NCI-H524 treated with DMSO at 0.1 percent for 48 hours (cell line): ENCODE measurements around the gene CAST.
A peak's percentile ranks its signal among the peaks of the same experiment; 100 is the strongest.

ENCODE experiments used
- DNase-seq: peaks from one replicate; lab custom pipeline; 2025; lab: John Stamatoyannopoulos, UW

The CAST gene

GRCh38 chr5:96642281-96642640 lies 19.9 kb upstream of the CAST start:
- DNase-seq = no peak

DNA sequence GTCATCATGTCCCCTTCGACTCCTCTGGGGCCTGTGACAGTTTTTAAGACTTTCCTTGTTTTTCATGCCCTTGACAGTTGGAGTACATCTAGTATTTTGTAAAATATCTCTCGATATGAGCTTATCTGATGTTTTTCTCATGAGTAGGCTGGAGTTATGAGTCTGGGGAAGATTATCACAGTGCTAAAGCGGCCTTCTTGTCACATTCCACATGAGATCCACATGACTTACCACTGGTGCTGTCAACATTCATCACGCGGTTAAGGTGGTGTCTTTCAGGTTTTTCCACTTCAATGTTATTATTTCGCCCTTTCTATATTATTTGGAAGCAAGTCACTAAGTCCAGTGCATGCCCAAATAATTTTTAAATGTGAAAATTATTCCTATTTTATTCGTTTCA lies 17.1 kb upstream of the CAST start:
- DNase-seq = no peak

GRCh38 chr5:96648023-96648422 lies 14.2 kb upstream of the CAST start:
- no peak for DNase-seq

GRCh38 chr5:96648593-96648992 lies 13.6 kb upstream of the CAST start:
- no peak for DNase-seq

DNA sequence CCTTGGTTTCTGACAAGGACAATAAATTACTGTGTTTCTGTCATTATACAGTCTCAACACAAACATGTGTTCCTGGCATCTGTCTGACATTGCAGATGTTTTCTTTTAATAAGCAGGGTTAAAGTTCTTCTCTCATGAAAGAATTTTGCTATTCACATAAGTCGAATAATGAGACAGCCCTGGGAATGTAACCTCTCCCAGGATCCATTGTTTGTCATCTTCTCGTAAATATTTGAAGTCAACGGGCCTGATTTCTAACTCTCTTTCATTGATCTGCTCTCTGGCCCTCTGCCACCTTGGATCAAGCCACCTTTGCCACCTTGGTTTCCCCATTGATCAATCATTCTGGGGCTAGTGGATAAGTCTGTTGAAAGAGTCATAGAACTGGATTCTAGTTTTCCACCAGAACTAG lies 12.9 kb upstream of the CAST start:
- no peak for DNase-seq

GRCh38 chr5:96649681-96650540 lies 12.3 kb upstream of the CAST start:
- no peak for DNase-seq

DNA sequence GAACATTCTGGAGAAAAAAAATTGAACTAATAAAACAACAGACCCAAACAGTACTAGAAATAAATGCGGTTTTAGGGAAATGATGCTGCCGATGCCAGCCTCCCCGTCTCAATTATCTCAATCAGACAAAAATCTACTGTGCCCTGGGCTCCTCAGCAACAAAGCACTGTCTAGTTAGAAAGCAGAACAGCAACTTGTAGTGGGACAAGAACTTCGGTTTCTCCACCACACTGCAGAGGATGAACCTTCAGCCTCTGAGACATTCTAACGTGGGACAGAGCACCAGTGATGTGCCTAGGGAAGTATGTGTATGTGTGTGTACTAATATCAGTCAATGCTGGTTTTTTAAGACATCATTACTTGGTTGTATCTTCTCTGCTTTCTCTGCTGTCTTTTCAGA lies 11.1 kb upstream of the CAST start:
- DNase-seq = no peak

- DNase-seq = peak; percentile 65
Observed at GRCh38 chr5:96651948-96652753, 10.0 kb upstream of the CAST start.

DNA sequence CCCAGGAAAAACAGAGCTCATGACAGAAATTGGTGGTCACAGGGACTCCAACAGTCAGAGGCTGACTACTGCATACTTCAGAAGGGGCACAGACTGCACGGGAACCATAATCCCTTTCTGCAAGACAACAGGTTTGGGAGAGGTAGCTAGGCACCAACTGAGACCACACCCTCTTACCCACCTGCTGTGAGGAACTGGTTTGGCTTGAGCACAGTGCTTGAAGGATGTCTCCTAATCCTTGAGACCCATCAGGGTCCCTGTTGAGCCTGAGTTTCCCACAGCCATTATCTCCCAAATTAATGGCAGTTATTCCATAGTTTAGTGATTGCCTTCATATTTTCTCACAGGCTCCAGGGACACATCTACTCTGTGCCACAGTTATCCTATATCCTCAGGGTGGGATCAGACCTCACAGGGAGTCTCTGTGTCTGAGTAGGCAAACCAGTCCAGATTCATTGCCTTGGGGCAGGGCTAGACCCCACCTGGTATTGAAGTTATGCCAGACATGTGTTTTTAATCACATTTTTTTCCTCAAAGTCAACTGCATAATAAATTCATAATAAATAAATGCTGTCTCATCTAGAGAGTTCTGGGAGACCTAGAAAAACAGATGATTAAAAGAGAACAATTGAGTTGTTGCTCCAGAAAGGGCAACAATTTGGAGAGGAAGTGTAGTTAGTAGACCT lies 9.3 kb upstream of the CAST start:
- peak; percentile 65 for DNase-seq

GRCh38 chr5:96654209-96654608 lies 8.0 kb upstream of the CAST start:
- no peak for DNase-seq

GRCh38 chr5:96655085-96655484 lies 7.1 kb upstream of the CAST start:
- no peak for DNase-seq

GRCh38 chr5:96655506-96655905 lies 6.7 kb upstream of the CAST start:
- DNase-seq = no peak

- no peak for DNase-seq
Observed at GRCh38 chr5:96657068-96657467, 5.1 kb upstream of the CAST start.

DNA sequence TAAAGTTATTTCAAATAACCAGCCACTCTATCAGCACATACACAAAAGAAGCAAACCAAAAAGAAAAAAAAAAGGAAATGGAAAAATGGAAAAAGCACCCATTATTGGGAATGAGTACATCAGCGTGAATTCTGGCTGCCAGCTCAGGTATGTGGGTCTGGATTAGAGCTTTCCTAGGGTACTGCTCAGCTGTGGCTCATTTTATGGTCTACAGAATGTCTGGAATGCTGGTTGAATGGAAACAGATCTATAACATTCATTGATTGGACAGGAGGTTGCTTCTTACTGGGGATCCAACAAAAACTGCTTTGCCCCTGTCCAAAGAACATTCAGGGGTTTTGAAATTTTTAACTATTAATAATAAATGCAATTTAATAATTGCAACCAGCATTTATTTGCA lies 3.9 kb upstream of the CAST start:
- no peak for DNase-seq

- DNase-seq = no peak
Observed at GRCh38 chr5:96659170-96659569, 3.0 kb upstream of the CAST start.

- DNase-seq = no peak
Observed at GRCh38 chr5:96660971-96661854, 963 bp upstream of the CAST start.

DNA sequence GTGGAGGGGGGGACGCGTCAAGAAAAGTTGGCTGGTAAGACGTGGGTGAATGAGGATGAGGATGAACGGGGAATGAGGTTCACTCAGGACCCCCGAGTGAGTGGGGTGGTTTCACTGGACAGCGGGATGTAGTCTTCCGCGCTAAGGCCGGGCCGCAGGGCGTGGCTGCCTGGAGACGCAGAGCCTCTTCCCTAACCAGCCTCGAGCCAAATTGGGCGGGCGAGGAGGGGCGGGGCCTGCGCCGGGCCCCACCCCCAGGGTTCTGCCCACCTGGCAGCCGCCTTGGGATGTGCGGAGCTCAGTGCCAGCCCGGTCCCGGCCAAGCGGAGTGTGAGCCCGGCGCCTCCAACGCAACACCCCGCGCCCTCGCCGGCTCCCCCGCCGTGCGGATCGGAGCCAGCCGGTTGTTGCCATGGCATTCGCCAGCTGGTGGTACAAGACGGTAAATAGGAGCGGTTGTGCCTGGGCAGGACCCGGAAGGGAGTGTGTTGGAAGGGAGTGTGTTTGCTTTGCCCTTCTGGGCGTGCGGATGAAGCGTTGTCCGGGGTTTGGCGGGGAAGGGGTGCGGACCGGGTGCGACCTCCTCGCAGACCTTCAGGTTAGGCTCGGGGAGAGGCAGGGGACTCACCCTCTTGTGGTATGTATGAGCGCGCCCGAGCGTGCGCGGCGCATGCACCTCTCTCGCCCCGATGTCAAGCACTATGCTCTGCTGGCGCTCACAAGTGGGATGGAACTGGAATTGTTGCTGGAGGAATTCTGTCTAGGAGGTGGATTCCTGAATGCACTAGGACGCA lies 746 bp downstream of the CAST start:
- DNase-seq = peak; percentile 29

DNA sequence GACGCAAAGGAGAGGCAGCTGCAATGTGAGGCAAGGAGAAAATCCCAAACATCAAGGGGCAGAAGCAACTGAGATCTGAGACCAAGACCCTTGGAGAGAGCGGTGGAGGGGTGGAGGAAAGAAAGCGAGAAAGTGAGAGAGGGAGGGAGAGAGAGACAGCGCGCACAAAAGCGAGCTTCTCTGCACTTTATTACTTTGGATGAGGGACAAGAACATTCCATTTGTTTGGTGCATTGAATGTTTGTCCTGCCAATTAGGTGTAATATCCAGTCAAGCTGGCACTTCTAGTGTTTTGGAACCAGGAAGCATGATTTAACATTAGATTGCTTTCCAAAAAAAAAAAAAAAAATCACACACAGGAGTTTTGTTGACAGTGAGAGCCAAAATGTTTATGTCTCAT lies 1.4 kb downstream of the CAST start:
- DNase-seq = no peak

DNA sequence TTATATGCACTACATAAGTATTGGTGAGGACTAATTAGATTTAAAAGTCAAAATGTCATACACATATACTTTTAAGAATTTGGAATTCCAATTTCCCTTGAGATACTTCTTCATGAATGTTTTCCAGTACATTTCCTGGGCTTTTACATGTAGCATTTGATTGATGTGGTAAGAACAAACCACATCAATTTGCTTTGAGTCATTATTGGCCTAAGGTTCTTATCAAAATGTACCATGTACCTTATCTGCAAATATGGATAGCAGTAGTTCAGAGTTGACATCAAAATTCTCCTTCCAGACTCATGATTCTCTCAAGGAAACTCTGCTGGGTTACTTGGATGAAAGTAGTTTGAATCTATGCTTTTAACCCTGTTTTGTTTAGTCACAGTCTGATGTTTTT lies 2.5 kb downstream of the CAST start:
- DNase-seq = no peak

DNA sequence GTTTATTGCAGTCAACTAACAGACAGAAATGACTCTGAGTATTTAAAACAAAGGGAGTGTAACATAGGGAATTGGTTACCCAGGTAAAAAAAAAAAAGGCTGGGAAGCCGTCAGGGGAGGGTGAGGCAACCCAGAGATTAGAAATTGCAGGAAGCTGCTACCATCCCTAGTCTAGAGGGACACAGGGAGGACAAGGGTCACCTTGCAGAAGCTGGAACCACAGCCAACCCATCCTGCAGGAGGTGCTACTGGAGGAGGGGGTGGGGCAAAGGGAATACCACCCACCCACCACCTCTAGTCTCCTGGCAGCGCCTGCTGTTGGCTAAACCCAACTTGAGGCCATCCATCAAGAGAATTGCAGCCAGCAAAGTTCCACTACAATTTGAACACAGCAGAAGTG lies 6.5 kb downstream of the CAST start:
- no peak for DNase-seq

DNA sequence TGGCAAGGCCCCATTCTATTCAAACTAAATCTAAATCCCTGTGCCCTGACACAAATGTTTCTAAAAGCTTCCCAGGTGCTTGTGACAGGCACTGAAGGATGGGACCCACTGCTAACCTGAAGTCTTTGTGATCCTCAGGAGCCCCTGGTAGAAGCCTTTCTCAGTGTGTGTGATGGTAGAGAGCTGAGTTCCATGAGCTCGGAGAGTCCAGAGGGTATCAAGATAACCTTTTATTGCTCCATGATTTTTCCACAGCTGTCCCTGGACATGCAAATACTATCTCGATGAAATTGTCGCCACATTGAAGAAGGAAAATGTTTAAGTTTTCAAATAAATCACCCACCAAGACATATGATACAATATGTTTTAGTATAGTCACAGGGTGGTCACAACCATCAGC lies 7.7 kb downstream of the CAST start:
- DNase-seq = no peak
